GM15510 (cell line): ENCODE measurements around the gene ZNF143.

Experiments used
- POLR2A ChIP-seq: IDR thresholded peaks from 3 replicates; pipeline ENCODE4 v1.6.1; 2011; ENCODE audit warnings: borderline replicate concordance; ENCODE audit not compliant: insufficient read length; ENCODE audit errors: extremely low read depth

Gene ZNF143

DNA sequence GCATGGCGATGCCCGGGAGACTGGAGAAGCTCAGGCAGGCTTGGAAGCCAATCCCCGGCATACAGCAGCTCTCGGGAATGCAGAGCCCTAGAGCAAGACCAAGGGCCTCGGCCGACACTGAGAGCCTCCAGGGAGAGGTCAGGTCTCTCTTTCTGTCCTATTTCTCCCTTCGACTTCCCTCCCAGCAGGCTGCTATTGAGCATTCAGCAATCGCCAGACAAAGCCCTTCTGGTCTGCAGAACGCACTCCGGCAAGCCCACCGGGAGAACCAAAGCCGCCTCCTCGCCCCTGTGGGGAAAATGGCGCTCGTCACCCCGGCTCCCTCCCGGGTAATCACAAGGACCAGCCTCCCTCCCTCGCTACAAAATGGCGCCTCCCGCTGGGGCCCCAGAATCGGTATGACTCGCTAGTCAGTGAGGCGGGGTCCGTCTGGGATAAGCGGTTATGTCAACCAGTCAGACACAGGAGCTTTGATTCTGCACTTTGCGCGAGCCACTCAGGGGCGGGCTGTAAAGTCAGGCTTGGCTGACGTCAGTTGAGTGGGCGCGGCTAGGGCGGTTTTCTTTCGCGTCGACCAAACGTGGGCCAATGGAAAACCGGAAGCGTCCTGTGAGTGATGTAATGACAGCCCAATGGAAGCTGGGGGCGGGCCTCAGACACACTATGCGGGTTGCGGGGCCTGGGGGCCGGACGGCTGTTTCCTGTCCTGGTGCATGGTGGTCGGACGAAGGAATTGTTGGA is at the start of gene ZNF143:
Gene ZNF143 (plus strand): TSS at position 691 of the 741 bp plus-strand sequence. CDS start 10,297 bp downstream, outside the sequence.
- peak; percentile 77 for TF ChIP-seq POLR2A

DNA sequence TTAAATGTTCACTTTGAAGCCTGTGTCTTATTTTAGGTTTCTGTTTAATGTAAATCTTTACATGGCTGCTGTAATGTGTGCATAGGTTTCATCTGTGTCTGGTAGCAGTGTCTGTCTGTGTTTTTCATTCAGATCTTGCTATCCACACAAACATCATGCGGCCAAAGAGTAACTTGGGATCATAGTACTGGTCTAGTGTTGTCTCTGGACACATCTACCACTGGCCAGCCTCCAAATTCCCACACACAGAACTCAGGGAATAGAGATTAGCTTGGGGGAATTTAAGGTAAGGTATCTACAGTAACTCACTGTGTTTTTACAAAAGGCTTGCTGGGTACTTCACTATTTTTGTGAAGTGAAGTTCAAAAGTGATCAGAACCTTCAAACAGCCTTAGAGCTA is 32.1 kb upstream of the ZNF143 start:
- TF ChIP-seq POLR2A = no peak

DNA sequence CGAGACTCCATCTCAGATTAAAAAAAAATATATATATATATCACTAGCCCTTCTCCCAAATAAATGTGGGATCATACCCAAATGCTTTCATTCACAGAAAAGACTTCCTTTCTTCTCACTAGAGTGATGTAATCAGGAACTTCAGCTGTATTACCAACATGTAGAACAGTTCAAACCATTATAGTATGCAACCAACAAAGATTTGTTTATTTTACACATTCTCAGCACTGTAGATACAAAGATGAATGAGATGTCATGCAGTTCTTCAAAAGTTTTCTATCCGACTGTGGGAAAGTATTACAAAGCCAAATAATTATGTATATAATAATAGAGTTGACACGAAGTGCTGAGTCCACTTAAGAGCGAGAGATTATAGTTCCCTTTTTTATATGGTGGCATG is 22.2 kb upstream of the ZNF143 start:
- TF ChIP-seq POLR2A = no peak

DNA sequence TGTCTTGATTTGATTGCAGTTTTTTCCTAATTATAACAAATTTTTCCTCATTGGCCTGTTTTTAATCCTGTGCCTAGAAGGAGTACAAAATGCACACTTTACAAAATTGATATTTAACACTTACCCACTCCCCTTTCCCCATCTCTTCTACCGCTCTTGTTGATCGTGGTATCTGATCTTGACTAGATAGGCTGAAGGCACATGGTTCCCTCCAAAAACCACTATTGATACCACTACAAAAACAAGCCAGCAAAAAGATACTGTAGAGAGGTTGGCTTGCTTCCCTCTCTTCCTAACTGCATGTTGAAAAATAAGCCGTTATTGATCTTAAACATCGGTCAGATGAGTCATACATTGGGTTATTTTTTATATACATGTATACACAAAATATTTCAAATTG is 14.6 kb upstream of the ZNF143 start:
- no peak for TF ChIP-seq POLR2A

DNA sequence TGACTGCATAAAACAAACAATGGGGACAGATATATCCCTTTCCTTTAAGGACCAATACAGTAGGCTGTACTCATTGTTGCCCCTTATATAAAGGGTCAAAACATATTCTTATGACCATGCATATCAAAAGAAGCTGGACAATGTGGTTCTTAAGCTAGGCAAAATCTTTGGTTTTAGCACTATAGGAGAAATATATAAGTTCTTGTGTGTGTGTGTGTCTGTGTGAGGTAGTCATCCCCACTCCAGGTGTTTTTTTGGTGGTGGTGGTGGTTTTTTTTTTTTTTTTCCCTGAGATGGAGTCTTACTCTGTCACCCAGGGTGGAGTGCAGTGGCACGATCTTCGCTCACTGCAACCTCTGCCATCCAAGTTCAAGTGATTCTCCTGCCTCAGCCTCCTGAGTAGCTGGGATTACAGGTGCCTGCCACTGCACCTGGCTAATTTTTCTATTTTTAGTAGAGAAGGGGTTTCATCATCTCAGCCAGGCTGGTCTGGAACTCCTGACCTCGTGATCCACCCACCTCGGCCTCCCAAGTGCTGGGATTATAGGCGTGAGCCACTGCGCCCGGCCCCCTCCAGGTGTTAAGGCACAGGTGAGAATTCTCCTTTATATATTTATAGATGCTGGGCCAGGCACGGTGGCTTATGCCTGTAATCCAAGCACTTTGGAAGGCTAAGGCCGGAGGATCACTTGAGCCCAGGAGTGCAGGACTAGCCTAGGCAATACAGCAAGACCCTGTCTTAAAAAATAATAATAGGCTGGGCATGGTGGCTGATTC is 12.0 kb upstream of the ZNF143 start:
- TF ChIP-seq POLR2A = no peak

DNA sequence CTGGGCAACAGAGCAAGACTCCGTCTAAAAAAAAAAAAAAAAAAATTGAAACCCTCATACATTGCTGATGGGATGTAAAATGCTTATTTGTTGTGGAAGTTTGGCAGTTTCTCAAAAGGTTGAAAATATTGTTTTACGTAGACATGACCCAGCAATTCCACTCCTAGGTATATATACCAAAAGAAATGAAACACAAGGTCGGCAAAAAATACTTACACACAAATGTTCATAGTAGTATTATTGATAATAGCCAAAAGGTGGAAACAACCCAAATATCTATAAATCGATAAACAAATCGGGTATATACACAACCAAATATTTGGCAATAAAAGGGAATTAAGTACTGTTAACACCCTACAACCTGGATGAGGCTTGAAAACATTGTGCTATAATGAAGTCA is 5.1 kb upstream of the ZNF143 start:
- TF ChIP-seq POLR2A = no peak

DNA sequence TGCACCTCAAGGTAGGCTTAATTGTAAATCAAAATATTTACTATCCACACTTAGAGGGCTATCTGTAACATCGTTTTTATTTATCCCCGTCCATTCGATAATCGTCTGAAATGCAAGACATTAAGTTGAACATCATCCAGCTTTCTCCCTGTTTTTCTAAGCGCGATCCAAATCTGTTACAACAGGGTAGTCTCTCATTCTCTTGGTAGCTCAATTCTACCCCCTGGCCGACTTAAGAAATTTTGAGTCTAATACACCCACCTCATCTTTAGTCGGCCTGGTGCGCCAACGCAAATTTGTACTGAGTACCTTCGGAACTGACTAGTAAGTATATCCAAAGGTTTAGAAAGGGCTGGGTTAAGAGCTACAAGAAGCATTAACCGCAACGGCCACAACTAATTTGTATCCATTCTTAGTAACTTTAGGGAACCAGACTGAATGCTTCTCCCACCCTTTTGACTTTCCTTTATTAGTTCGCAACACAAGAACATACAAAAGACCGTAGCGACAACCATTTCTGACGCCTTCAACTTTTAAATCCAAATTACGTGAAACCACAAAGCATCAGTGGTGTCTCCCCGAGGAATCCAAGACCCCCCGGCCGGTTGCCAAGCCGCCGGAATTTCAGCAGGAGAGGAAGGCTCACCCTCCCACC is 1.0 kb upstream of the ZNF143 start:
- no peak for TF ChIP-seq POLR2A

DNA sequence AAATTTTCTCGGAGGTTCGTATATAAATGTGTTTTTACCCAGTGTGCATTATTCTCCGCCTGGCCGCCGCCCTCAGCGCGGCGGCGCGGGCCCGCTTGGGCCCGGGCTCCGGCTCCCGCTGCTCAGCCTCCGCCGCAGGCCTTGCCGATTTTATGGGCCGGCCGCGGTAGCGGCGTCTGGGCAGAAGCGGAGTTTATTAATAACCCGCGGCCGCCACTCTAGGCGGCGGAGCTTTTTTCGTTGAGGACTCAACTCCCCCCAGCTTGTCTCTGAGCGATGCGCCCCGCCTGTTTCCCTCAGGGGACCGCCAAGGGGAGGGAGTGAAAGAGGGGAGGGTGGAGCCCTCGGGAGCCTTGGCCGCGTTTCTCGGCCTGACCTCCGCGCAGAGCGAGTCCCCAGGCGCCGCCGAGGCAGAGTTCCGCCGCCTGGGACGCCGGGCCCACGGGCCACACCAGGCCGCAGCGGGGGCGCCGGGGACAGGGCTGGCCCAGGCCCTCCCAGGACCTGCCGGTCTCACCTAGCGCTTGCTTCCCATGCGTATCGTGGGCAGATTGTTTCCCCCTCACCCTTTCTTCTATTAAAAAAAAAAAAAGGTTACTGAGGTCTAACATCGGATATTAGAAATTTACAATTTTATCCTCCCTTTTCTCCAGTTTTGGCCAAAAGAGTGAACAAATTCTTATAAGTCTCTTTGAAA is 399 bp downstream of the ZNF143 start:
- peak; percentile 97 for TF ChIP-seq POLR2A

DNA sequence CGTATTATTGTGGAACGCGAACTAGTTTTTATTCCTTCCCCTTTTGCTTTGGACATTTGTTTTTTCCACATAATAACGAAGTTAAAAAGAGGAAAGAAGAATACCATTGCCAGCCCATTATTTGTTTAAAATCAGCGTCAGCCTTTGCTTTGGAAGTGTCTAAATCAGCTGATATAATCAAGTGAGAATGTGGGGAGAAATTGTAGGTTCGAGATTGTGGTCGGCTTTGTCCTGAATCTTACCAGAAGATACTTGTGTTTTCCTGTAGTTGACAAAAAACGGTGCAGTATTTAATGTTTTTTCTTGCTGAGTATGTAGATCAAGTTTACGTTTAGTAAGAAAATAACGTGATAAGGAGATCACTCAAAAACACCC is 935 bp downstream of the ZNF143 start:
- TF ChIP-seq POLR2A = no peak

DNA sequence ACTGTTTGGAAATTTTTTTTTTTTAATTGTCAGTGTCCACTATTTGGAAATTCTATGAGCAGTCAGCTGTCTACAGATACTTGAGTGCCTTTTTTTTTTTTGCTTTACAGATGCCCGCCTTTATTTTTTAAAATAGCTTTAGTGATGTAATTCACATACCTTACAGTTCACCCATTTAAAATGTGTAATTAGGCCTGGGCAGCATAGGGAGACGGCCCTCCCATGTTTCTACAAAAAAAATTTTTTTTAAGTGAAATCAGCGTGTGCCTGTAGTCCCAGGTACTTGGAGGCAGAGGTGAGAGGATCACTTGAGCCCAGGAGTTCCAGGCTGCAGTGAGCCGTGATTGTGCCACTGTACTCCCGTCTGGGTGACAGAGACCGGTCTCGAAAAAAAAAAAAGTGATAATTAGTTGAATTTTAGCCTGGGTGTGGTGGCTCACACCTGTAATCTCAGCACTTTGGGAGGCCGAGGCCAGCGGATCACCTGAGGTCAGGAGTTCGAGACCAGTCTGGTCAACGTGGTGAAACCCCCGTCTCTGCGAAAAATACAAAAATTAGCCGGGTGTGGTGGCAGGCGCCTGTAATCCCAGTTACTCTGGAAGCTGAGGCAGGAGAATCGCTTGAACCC is 1.5 kb downstream of the ZNF143 start:
- TF ChIP-seq POLR2A = no peak

DNA sequence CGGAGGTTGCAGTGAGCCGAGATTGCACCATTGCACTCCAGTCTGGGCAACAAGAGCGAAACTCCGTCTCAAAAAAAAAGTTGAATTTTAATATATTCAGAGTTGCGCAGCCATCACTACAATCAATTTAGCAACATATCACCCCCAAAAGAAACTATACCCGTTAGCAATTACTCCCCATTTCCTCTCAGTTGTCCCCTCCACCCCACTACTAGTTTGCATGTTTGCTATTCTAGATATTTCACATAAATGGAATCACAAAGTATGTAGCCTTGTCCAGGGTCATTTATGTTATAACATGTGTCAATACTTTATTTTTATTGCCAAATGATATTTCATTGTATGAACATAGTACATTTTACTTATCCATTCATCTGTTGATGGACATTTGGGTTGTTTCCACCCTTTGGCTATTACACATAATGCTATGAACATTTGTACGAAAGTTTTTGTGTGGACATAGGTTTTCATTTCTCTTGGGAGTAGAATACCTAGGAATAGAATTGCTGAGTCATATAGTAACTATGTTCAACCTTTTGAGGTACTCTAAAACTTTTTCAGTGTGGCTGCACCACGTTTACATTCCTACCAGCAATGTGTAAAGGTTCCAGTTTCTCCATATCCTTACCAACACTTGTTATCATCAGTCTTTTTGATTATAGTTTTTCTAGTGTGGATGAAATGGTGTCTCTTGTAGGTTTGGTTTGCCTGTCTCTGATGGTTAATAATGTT is 2.2 kb downstream of the ZNF143 start:
- no peak for TF ChIP-seq POLR2A

DNA sequence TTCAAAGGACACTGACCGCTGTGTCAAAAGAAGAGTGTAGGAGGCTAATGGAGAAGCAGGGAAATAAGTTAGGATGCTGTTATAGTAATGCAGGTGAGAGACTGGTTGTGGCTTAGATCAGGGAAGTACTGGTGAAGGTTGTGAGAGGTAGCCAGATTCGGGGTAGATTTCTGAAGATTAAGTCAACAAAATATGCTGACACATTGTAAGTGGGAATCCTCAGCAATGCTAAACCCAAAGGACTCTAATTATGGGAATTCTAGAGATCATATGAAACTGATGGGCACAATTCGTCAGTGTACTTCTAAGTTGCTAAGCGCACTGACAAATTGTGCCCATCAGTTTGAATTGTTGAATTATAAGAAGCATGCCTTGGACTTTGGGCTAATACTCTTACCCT is 10.0 kb downstream of the ZNF143 start:
- no peak for TF ChIP-seq POLR2A

DNA sequence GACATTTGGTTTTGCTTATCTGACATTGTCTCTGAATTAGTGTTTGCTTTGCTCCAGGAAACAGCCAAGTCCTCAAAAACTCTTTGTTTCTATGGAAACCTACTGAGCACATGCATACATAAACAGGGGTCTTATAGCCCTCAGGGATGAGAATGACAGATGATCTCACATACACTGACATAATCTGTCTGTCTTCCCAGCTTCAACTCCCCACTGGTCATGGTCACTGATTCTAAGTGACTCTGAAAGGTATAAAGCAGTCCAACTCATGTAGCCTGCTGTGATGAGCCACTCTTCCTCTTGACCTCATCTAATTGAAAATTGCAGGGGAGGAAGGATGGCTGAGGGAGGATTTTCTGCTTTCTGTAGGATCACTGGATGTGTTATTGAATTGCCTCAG is 12.6 kb downstream of the ZNF143 start:
- TF ChIP-seq POLR2A = no peak

DNA sequence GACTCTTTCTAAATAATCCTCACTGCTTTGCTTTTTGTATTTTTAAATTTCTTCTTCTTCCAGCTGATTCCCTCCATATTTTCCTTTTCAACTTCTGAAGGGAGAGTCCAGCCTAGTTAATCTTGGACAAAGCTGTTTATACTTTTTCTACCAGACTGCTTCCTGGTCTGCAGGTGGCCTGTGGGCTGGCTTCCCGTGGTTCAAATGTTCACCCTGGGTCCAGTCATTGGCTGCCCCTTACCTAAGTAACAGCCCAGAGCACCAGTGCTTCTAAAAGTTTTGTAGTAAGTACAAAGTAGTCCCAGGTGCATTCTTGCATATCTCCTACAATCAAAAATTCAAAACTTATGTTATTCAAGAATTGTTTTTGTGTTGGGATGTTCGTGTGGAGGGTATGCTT is 19.1 kb downstream of the ZNF143 start:
- no peak for TF ChIP-seq POLR2A
